Left lung (tissue), 10 donors: ENCODE measurements around the gene PBX1. TPM values are rescaled to one million over a fixed set of nuclear protein-coding genes. Genes with fewer than 3 reads are reported as not detected.
A peak's percentile ranks its signal among the peaks of the same experiment; 100 is the strongest.

Experiments used
- ATAC-seq: fragments of 200-7000 bp; cut with Tn5 transposase; one replicate; pipeline ENCODE4 v1.9.1; 2020; ENCODE audit warnings: moderate library complexity
- DNase-seq, 4 donors: peaks; one replicate each; pipeline ENCODE4 v3.0.0-alpha.2; 2013 to 2020
- H3K27ac ChIP-seq, 2 donors: fragments of 200-600 bp; sonication (generic) in 1 of 2; one replicate each; pipeline versions ENCODE4 v1.5.0 to v1.8.0; 2020 to 2021
- H3K27me3 ChIP-seq, 2 donors: fragments of 200-600 bp; sonication (generic) in 1 of 2; one replicate each; pipeline versions ENCODE4 v1.5.0 to v1.8.0; 2020 to 2021
- H3K36me3 ChIP-seq, 2 donors: fragments of 200-600 bp; sonication (generic) in 1 of 2; one replicate each; pipeline versions ENCODE4 v1.5.0 to v1.8.0; 2020 to 2021
- H3K4me1 ChIP-seq, 2 donors: fragments of 200-600 bp; one replicate each; pipeline ENCODE4 v1.8.0; 2021
- H3K4me3 ChIP-seq, 2 donors: fragments of 200-600 bp; sonication (generic) in 1 of 2; one replicate each; pipeline versions ENCODE4 v1.5.0 to v1.8.0; 2020 to 2021; ENCODE audit warnings: mild to moderate bottlenecking in 1 of 2
- H3K9me3 ChIP-seq, 2 donors: fragments of 200-600 bp; sonication (generic) in 1 of 2; one replicate each; pipeline versions ENCODE4 v1.5.0 to v1.8.0; 2020 to 2021
- CTCF ChIP-seq, 2 donors: fragments of 200-600 bp; sonication (generic) in 1 of 2; IDR thresholded peaks; one replicate each; pipeline versions ENCODE4 v1.5.0 to v1.8.0; 2021; ENCODE audit warnings: antibody characterized with exemption in 2 of 2
- intact Hi-C, 2 donors: fragments of 100-400 bp; cut with DNase I; formaldehyde crosslinking; loops; one replicate each; pipeline versions ENCODE4 v1.11.2 to v1.14.2; 2022
- polyA plus RNA-seq, 6 donors: library from polyadenylated mRNA; unstranded; fragments of 120-200 nt; gene quantifications; one replicate each; pipeline ENCODE4 v1.2.1, GENCODE V29; 2013; ENCODE audit not compliant: insufficient read length in 6 of 6
- total RNA-seq, 2 donors: library from RNA; stranded (reverse); fragmentation: NEBNext Ultra II Directional; extraction: Animal tissue kit (Norgen Biotek cat#: 25700); gene quantifications; one replicate each; pipeline ENCODE4 v1.2.1, GENCODE V29; 2021
- donor health status: DM: no; HTN: yes; CAD: no.
- donor health status: DM: no; HTN: no; CAD: no.

Gene PBX1
- total and polyA plus RNA-seq, 8 donors: 44.5 to 133 (median 127) TPM

- peaks cover 0 to 15% of the 10 kb centered on the region in 2 donors for H3K4me1 ChIP-seq
- DNase-seq: no peak
- H3K27me3 ChIP-seq: peaks cover 0 to 26% of the 10 kb centered on the region in 2 donors
- H3K9me3 ChIP-seq: no peaks in the 10 kb centered on the region
- H3K36me3 ChIP-seq: no peaks in the 10 kb centered on the region
- intact Hi-C loops: no loop called here
- peak overlapping the region; percentile 21 to 58 for H3K4me3 ChIP-seq
- ATAC-seq: no peak
- no peak for TF ChIP-seq CTCF (IDR thresholded peaks at IDR 0.05)
- peak overlapping the region; percentile 39 to 58 for H3K27ac ChIP-seq
These were observed 4.0 kb downstream of the PBX1 start for GRCh38 chr1:164562947-164563520.

- DNase-seq: no peak
- intact Hi-C loops: no loop called here
- H3K4me3 ChIP-seq: peak overlapping the region; percentile 12 to 58
- H3K4me1 ChIP-seq: peaks cover 0 to 10% of the 10 kb centered on the region in 2 donors
- no peak for TF ChIP-seq CTCF (IDR thresholded peaks at IDR 0.05)
- no peaks in the 10 kb centered on the region for H3K36me3 ChIP-seq
- ATAC-seq: no peak
- peak overlapping the region; percentile 39 to 58 for H3K27ac ChIP-seq
- peaks cover 0 to 26% of the 10 kb centered on the region in 2 donors for H3K27me3 ChIP-seq
- no peaks in the 10 kb centered on the region for H3K9me3 ChIP-seq
These were observed 4.9 kb downstream of the PBX1 start for GRCh38 chr1:164563721-164564360.

DNA sequence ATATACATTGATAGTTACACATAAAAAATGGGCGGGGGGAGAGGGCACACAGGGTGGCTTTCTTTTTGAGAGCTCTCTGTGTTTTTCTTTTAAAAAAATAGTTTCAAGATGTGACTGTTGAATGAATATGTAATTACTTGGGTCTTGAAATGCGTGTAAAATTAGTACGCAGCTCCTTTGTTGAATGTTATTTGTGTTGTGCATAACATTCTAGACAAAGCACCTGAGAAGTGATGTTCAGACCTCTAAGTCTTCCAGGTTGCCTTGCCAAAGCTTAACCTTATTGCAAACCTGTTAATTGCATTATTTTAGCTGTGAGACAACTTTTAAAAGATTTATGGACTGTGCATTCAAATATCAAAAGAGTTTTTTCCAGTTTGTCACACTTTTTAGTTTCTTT, 5.4 kb downstream of the PBX1 start:
- intact Hi-C loops: no loop called here
- ATAC-seq (no peak), DNase-seq (no peak)
- TF ChIP-seq CTCF (IDR thresholded peaks at IDR 0.05): no peak
- Histone ChIP-seq H3K9me3 (no peaks in the 10 kb centered on the region), H3K36me3 (no peaks in the 10 kb centered on the region), H3K27me3 (peaks cover 0 to 24% of the 10 kb centered on the region in 2 donors), H3K27ac (peak overlapping the region; percentile 39 to 58), H3K4me3 (peak overlapping the region; percentile 12 to 58), H3K4me1 (peaks cover 0 to 10% of the 10 kb centered on the region in 2 donors)

DNA sequence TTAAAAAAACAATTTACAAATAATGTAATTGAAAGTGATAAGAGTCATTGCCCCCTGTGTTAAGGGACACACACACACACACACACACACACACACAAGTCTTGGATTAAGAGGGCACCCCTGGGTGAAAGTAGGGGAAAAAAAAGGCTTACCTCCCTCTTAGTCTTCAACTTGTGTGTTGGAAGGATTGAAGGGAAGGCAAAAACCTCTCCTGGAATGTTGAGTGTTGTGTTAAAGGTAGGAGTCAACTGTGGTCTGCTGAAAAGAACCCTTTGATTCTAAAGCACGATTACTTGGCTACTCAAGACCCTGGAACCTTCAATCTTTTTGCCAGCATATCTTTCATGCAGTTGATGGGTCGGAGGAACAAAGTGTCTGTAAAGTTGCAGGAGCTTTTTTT, 6.4 kb downstream of the PBX1 start:
- Histone ChIP-seq H3K4me1 (peaks cover 0 to 10% of the 10 kb centered on the region in 2 donors), H3K9me3 (no peaks in the 10 kb centered on the region), H3K27ac (peak overlapping the region; percentile 39 to 58), H3K36me3 (no peaks in the 10 kb centered on the region), H3K4me3 (peak overlapping the region in 1 of 2 donors; percentile 58), H3K27me3 (peaks cover 0 to 14% of the 10 kb centered on the region in 2 donors)
- DNase-seq (no peak), ATAC-seq (peak; percentile 59)
- intact Hi-C loops: no loop called here
- TF ChIP-seq CTCF (IDR thresholded peaks at IDR 0.05): no peak

GRCh38 chr1:164567774-164568173, 8.8 kb downstream of the PBX1 start:
- peaks cover 0 to 5% of the 10 kb centered on the region in 2 donors for H3K4me1 ChIP-seq
- H3K27ac ChIP-seq: no peak overlapping the region
- no peaks in the 10 kb centered on the region for H3K9me3 ChIP-seq
- no peak for ATAC-seq
- no peak overlapping the region for H3K4me3 ChIP-seq
- H3K36me3 ChIP-seq: no peaks in the 10 kb centered on the region
- DNase-seq: no peak
- no peaks in the 10 kb centered on the region for H3K27me3 ChIP-seq
- intact Hi-C loops: no loop called here
- no peak for TF ChIP-seq CTCF (IDR thresholded peaks at IDR 0.05)
